Measurements from ENCODE around the gene CDC42EP5.
A peak's percentile ranks its signal among the peaks of the same experiment; 100 is the strongest.

DNA sequence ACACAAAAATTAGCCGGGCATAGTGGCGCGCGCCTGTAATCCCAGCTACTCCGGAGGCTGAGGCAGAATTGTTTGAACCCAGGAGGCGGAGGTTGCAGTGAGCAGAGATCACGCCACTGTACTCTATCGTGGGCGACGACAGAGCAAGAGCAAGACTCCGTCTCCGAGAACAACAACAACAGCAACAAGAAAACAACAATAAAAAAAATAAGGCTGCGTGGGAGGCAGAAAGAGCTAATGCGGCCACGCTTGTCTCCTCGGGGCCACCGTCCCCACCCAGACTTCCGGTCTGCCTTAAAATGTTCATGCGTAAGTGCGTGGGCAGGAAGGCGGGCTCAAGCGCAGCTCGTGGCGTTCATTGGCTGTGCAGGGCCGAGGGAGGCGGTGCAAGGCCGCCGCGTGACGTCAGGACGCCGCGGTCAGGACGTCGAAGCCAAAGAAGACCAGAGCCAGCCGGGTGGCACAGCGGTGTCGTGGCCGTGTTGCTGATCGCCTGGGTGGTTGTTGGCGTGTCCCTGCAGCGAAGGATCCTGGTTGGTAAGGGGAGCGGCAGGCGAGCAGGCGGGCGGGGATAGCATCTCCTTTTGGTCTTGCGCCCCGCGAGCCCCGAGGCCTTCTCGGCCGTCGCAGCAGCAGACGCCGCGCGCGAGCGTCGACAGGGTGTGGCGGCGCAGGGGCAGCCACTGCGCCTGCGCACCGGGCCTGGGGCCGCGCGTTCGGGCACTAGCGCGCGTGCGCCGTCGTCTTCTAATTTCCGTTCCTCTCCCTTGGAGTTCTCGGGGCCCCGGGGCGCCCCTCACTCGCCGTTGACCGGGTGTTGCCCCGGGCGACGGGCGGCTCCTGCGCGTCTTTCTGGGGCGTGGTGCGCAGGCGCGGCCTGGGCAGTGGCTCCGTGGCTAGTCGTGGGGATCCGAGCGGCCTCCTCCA is 24.1 kb downstream of the CDC42EP5 start, which contains the start of gene LENG8:
- TF ChIP-seq, protein P1, sequence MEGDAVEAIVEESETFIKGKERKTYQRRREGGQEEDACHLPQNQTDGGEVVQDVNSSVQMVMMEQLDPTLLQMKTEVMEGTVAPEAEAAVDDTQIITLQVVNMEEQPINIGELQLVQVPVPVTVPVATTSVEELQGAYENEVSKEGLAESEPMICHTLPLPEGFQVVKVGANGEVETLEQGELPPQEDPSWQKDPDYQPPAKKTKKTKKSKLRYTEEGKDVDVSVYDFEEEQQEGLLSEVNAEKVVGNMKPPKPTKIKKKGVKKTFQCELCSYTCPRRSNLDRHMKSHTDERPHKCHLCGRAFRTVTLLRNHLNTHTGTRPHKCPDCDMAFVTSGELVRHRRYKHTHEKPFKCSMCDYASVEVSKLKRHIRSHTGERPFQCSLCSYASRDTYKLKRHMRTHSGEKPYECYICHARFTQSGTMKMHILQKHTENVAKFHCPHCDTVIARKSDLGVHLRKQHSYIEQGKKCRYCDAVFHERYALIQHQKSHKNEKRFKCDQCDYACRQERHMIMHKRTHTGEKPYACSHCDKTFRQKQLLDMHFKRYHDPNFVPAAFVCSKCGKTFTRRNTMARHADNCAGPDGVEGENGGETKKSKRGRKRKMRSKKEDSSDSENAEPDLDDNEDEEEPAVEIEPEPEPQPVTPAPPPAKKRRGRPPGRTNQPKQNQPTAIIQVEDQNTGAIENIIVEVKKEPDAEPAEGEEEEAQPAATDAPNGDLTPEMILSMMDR (IDR thresholded peaks at IDR 0.05): peak in 3 of 6 experiments; percentile 31 to 40 (median 35)
- TF ChIP-seq EP300 (IDR thresholded peaks at IDR 0.05) (peak in 2 of 4 donors; percentile 37 to 85), POLR2AphosphoS5 (IDR thresholded peaks at IDR 0.05) (peak; percentile 98 to 100)

All from upper lobe of left lung (tissue), 4 donors.